Uterus (tissue), 4 donors: ENCODE results near the gene L3MBTL3. TPM values are rescaled to one million over a fixed set of nuclear protein-coding genes. Genes with fewer than 3 reads are reported as not detected.

Source experiments
- DNase-seq, 2 donors: peaks; one replicate each; pipeline ENCODE4 v3.0.0-alpha.2; 2019 to 2020
- H3K27ac ChIP-seq, 2 donors: fragments of 200-600 bp; sonication (generic); 1 replicate in 1 of 2; 2 replicates in 1 of 2; pipeline ENCODE4 v1.5.1; 2016 to 2018
- H3K27me3 ChIP-seq, 2 donors: fragments of 200-600 bp; sonication (generic); one replicate each; pipeline ENCODE4 v1.5.1; 2018 to 2019; ENCODE audit warnings: control low read depth in 1 of 2
- H3K36me3 ChIP-seq, 2 donors: fragments of 200-600 bp; sonication (generic); one replicate each; pipeline ENCODE4 v1.5.1; 2019; ENCODE audit warnings: control low read depth in 1 of 2
- H3K4me1 ChIP-seq, 2 donors: fragments of 200-600 bp; sonication (generic); one replicate each; pipeline ENCODE4 v1.5.1; 2018 to 2019; ENCODE audit warnings: control low read depth in 1 of 2
- H3K4me3 ChIP-seq, 2 donors: fragments of 200-600 bp; sonication (generic); 1 replicate in 1 of 2; 2 replicates in 1 of 2; pipeline ENCODE4 v1.5.1; 2018 to 2019; ENCODE audit warnings: mild to moderate bottlenecking in 1 of 2
- H3K9me3 ChIP-seq, 2 donors: fragments of 200-600 bp; sonication (generic); one replicate each; pipeline ENCODE4 v1.5.1; 2019; ENCODE audit warnings: control low read depth in 1 of 2
- POLR2A ChIP-seq, 2 donors: fragments of 450-650 bp; IDR thresholded peaks; one replicate each; pipeline ENCODE4 v1.6.1; 2016; ENCODE audit warnings: antibody characterized with exemption in 2 of 2, mild to moderate bottlenecking in 1 of 2, moderate library complexity in 1 of 2
- intact Hi-C: fragments of 100-400 bp; cut with DNase I; formaldehyde crosslinking; loops from one replicate; pipeline ENCODE4 v1.15.1; 2023; ENCODE audit warnings: low total_unique reads
- total RNA-seq, 4 donors: library from RNA; depleted of rRNA in 3 of 4; stranded (reverse); fragments of >200 nt in 3 of 4; gene quantifications; one replicate each; pipeline versions ENCODE4 v1.1.0 to v1.2.4, GENCODE V29; 2014 to 2023
- TF ChIP-seq, protein P1 (sequence below), 4 experiments: fragments of 200-600 bp in 2 of 4; fragments of 450-650 bp in 2 of 4; sonication (generic) in 2 of 4; IDR thresholded peaks; one replicate each; pipeline ENCODE4 v1.5.1; 2016 to 2019; ENCODE audit warnings: antibody characterized with exemption in 4 of 4, mild to moderate bottlenecking in 2 of 4, moderate library complexity in 1 of 4
- donor health status: DM: yes; HTN: yes; CAD: no.

Gene L3MBTL3
- total RNA-seq: 10 to 100 TPM in 3 of 4 donors, 1 to 10 TPM in 1; 3.1 to 21.3 (median 16.1) TPM

DNA sequence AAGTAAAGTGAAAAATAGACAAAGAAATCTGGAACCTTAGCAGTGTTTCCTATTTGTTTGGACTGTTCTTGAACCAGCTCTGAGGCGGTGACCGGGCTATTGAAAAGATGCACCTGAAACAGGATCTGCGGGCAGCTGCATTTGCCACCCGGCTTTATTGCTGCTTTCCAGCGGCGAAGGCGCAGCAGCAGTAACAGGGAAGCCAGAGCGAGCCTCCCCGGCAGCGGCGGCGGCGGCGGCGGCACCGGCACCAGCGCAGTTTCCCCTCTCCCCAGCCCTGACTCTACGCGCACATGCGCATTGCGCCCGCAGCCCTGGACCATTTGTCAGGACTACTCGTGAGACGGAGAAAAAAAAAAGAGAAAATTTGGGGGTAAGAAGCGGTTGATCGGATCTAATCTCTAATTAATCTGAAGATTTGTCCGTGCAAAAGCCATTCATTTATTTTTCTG, at the start of gene L3MBTL3:
Gene L3MBTL3 (plus strand): TSS at position 290 of the 452 bp plus-strand sequence. CDS start 24,119 bp downstream, outside the sequence.
- Histone ChIP-seq H3K36me3 (no peaks in the 10 kb centered on the region), H3K4me3 (peak within 1 kb of the TSS; percentile 76 to 94), H3K27me3 (no peaks in the 10 kb centered on the region), H3K27ac (peak within 1 kb of the TSS; percentile 89 to 98), H3K9me3 (no peaks in the 10 kb centered on the region), H3K4me1 (no peaks in the 10 kb centered on the region)
- no peak for TF ChIP-seq POLR2A (IDR thresholded peaks at IDR 0.05)
- TF ChIP-seq, protein P1, sequence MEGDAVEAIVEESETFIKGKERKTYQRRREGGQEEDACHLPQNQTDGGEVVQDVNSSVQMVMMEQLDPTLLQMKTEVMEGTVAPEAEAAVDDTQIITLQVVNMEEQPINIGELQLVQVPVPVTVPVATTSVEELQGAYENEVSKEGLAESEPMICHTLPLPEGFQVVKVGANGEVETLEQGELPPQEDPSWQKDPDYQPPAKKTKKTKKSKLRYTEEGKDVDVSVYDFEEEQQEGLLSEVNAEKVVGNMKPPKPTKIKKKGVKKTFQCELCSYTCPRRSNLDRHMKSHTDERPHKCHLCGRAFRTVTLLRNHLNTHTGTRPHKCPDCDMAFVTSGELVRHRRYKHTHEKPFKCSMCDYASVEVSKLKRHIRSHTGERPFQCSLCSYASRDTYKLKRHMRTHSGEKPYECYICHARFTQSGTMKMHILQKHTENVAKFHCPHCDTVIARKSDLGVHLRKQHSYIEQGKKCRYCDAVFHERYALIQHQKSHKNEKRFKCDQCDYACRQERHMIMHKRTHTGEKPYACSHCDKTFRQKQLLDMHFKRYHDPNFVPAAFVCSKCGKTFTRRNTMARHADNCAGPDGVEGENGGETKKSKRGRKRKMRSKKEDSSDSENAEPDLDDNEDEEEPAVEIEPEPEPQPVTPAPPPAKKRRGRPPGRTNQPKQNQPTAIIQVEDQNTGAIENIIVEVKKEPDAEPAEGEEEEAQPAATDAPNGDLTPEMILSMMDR (IDR thresholded peaks at IDR 0.05): no peak
- DNase-seq: peak; percentile 85 to 87
- intact Hi-C loops: no loop called here

DNA sequence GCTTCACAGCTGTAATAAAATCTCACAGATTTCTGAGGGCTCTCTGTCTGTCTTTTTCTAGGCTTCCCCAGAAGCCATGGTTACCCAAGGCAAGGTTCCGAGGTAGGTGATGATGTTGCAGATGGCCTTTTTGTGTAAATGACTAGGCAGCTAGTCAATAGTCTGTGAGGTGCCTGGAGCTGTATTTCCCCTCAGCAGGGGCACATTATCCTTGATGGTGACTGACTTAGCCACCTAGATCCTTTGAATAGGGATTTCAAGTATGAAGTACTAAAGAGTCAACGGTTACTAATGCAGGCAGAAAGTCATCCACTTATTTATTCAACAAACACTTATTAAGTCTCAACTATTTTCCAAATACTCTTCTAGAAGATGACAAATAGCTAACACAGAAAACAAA, 49.3 kb upstream of the L3MBTL3 start:
- H3K9me3 ChIP-seq: no peaks in the 10 kb centered on the region
- TF ChIP-seq, protein P1 (IDR thresholded peaks at IDR 0.05): no peak
- TF ChIP-seq POLR2A (IDR thresholded peaks at IDR 0.05): no peak
- no peak overlapping the region for H3K4me3 ChIP-seq
- no peaks in the 10 kb centered on the region for H3K36me3 ChIP-seq
- DNase-seq: no peak
- H3K27me3 ChIP-seq: no peaks in the 10 kb centered on the region
- intact Hi-C loops: no loop called here
- H3K4me1 ChIP-seq: no peaks in the 10 kb centered on the region
- H3K27ac ChIP-seq: no peak overlapping the region

DNA sequence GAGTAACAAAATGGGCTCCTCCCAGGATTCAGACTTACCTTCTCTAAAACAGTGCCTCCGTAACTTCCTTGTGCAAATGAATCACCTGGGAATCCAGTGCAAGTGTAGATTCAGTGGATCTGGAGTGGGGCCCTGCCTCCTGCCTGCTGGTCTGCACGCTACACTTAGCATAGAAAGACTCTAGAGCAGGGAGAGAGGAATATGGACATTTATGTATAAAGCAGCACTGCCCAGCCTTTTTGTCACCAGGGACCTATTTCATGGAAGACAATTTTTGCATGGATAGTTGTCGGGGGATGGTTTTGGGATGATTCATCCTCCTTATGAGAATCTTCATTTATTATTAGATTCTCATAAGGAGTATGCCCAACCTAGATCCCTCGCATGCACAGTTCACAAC, 42.3 kb upstream of the L3MBTL3 start:
- Histone ChIP-seq H3K9me3 (peaks cover 0 to 9% of the 10 kb centered on the region in 2 donors), H3K27me3 (no peaks in the 10 kb centered on the region), H3K27ac (no peak overlapping the region), H3K36me3 (no peaks in the 10 kb centered on the region), H3K4me1 (no peaks in the 10 kb centered on the region), H3K4me3 (no peak overlapping the region)
- intact Hi-C loops: no loop called here
- TF ChIP-seq, protein P1 (IDR thresholded peaks at IDR 0.05): no peak
- TF ChIP-seq POLR2A (IDR thresholded peaks at IDR 0.05): no peak
- DNase-seq: no peak

DNA sequence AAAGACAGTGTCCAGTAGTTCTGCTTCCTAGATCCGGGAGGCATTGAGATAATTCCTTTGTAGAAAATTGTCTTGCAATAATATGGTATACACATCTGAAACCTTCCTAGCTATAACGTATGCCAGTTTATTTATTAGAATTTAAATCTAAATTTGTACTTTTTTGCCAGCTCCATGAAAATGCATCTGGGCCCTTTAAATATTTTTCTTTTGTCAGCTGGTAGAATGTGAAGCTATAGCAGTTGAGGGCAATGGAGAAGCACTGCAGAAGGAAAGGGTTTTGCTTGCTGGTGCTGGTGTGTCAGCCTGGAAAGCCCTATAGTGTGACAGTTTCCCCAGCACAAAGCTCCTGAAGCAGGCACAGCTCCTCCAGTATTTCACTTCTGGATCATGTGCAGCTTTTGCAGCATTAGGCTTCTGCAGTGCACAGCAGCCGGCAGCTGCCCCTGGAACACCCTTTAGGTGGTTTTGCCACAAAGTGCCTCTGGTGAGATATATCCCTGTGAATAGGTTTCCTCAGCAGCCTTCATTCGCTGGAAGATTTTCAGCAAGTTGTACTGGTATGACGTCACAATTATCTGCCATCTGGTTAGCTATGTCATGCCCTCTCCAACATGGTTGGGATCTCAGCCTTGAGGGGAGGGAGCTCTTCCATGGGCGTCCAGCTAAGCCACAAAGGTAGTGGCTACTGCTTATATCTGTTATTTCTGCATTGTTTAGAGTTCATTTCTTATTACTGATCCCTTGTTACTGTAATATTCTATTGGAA, 40.0 kb upstream of the L3MBTL3 start:
- H3K36me3 ChIP-seq: no peaks in the 10 kb centered on the region
- DNase-seq: no peak
- H3K9me3 ChIP-seq: peaks cover 0 to 9% of the 10 kb centered on the region in 2 donors
- no peaks in the 10 kb centered on the region for H3K27me3 ChIP-seq
- intact Hi-C loops: no loop called here
- TF ChIP-seq, protein P1 (IDR thresholded peaks at IDR 0.05): no peak
- no peak for TF ChIP-seq POLR2A (IDR thresholded peaks at IDR 0.05)
- no peak overlapping the region for H3K27ac ChIP-seq
- H3K4me3 ChIP-seq: no peak overlapping the region
- no peaks in the 10 kb centered on the region for H3K4me1 ChIP-seq

DNA sequence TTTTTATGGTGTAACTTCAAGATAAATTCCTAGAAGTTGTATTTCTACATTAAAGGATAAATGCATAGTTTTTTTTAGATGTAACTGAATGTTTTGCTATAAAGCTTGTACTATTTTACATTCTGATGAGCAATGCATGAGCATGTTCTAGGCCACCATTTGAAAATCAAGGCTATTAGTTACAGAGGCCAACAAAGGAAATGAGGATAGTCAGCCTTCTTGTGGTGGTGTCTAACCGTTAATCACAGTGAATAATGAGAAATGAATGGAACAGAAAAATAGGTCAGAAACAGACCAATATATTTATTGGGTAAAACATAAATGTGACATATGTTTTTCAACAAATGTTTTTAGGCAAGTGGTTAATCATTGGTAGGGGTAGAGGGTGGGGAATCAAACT, 37.6 kb upstream of the L3MBTL3 start:
- intact Hi-C loops: no loop called here
- TF ChIP-seq, protein P1 (IDR thresholded peaks at IDR 0.05): no peak
- no peak for TF ChIP-seq POLR2A (IDR thresholded peaks at IDR 0.05)
- Histone ChIP-seq H3K4me3 (no peak overlapping the region), H3K9me3 (peaks cover 0 to 9% of the 10 kb centered on the region in 2 donors), H3K36me3 (no peaks in the 10 kb centered on the region), H3K4me1 (no peaks in the 10 kb centered on the region), H3K27me3 (no peaks in the 10 kb centered on the region), H3K27ac (no peak overlapping the region)
- DNase-seq: no peak
